ENCODE data around the gene PTPRQ. TPM values are rescaled to one million over a fixed set of nuclear protein-coding genes. Genes with fewer than 3 reads are reported as not detected.

PTPRQ gene
- total RNA-seq, 1 experiment from 2014 or later = not detected

DNA sequence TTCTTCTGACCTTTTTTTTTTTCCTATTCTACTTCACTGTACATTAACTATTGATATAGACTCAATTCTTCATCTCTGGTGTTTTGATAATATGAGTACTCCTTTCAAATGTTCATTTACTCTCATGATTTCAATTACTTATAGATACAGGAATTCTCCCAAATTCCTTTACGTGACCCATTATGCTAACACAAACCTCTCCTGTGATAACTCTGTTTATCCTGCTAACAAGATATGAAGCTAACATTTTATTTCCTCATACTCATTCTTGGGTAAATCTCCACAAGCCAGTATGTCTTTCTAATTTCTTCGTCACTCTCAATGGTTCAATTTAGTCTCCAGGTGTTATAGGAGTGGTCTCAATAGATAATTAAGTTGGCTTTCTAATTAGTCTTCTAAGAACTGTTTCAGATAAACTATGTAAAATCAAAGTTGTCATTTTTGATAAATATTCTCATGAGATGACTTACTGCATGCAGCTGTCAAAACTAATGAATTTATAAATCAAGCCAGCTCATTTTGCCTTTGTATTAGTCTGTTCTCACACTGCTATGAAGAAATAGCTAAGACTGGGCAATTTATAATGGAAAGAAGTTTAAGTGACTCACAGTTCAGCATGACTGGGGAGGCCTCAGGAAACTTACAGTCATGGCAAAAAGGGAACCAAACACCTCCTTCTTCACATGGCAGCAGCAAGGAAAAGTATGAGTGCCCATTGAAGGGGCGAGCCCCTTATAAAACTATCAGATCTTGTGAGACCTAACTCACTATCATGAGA, 132.8 kb downstream of the PTPRQ start:
- DNase-seq (ENCODE audit: low read depth, low spot score) (no peak), ATAC-seq (no peak)
- Histone ChIP-seq H3K27ac (ENCODE audit: low read length) (no peak overlapping the region), H3K4me3 (ENCODE audit: low read depth in 2 of 2, low read length in 2 of 2) (no peak overlapping the region), H3K4me1 (ENCODE audit: control insufficient read depth, insufficient read depth, low read length) (no peaks in the 10 kb centered on the region), H3K36me3 (ENCODE audit: control insufficient read depth, insufficient read depth, low read length) (no peaks in the 10 kb centered on the region), H3K9me3 (ENCODE audit: control insufficient read depth, insufficient read depth, low read depth, low read length) (peaks cover 3% of the 10 kb centered on the region; the same call in 1 of the 2 replicates), H3K27me3 (ENCODE audit: control insufficient read depth, insufficient read depth, low read length) (no peaks in the 10 kb centered on the region)
- POLR2A ChIA-PET = no interaction called here
- TF ChIP-seq REST (IDR thresholded peaks at IDR 0.05; ENCODE audit: insufficient read depth in 1 of 2, low read depth in 2 of 2, low read length in 1 of 2) = no peak
- TF ChIP-seq TCF7L2 (IDR thresholded peaks at IDR 0.05; ENCODE audit: low read depth, low read length) = no peak
- TF ChIP-seq SIN3A (IDR thresholded peaks at IDR 0.05; ENCODE audit: borderline replicate concordance, insufficient read depth, low read depth, low read length) = no peak
- no peak for TF ChIP-seq CTCF (IDR thresholded peaks at IDR 0.05)
- intact Hi-C loops (cut with micrococcal nuclease; ENCODE audit: unreplicated experiment) = no loop called here
- no TSS peak for BruUV-seq (replicated peaks)
- in situ Hi-C loops (cut with HindIII; ENCODE audit: low pct_unique_long_range_greater_than_20kb, low sequenced_read_pairs) = no loop called here
- CTCF ChIA-PET = no interaction called here

DNA sequence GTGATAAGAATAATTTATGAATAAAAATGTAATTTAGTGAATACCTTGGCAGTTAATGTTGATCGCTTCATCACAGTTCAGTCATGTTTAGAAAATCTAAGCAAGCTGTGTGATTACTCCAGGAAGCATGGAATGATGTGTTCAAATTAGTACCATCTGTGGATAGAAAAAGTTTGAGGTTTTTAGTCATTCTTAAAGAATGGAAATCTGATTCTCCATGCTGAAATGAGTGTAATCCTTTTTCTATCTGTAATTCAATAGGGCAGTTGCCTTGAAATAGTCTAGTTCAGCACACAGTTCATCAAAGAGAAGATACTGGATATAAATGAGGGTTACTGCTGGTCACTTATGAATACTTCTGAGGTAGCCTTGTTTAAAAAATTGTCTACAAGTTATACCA, 136.2 kb downstream of the PTPRQ start:
- DNase-seq (ENCODE audit: low read depth, low spot score) (no peak), ATAC-seq (no peak)
- intact Hi-C loops (cut with micrococcal nuclease; ENCODE audit: unreplicated experiment) (no loop called here), in situ Hi-C loops (cut with HindIII; ENCODE audit: low pct_unique_long_range_greater_than_20kb, low sequenced_read_pairs) (no loop called here)
- Histone ChIP-seq H3K36me3 (ENCODE audit: control insufficient read depth, insufficient read depth, low read length) (no peaks in the 10 kb centered on the region), H3K27ac (ENCODE audit: low read length) (no peak overlapping the region), H3K4me1 (ENCODE audit: control insufficient read depth, insufficient read depth, low read length) (no peaks in the 10 kb centered on the region), H3K27me3 (ENCODE audit: control insufficient read depth, insufficient read depth, low read length) (no peaks in the 10 kb centered on the region), H3K4me3 (ENCODE audit: low read depth in 2 of 2, low read length in 2 of 2) (no peak overlapping the region), H3K9me3 (ENCODE audit: control insufficient read depth, insufficient read depth, low read depth, low read length) (peaks cover 3% of the 10 kb centered on the region; the same call in 1 of the 2 replicates)
- ChIA-PET CTCF (no interaction called here), POLR2A (no interaction called here)
- BruUV-seq (replicated peaks) = no TSS peak
- TF ChIP-seq REST (IDR thresholded peaks at IDR 0.05; ENCODE audit: insufficient read depth in 1 of 2, low read depth in 2 of 2, low read length in 1 of 2) (no peak), CTCF (IDR thresholded peaks at IDR 0.05) (no peak), POLR2AphosphoS5 (IDR thresholded peaks at IDR 0.05; ENCODE audit: low read depth, low read length) (no peak)

Data from Panc1 (cell line).